GM12891 (cell line): ENCODE measurements around the gene RNF130.

Experiments used
- PAX5 ChIP-seq: IDR thresholded peaks from 2 replicates; pipeline ENCODE4 v1.6.1; 2011; ENCODE audit warnings: low read length, moderate library complexity, mild to moderate bottlenecking; ENCODE audit not compliant: insufficient read depth, severe bottlenecking
- POLR2A ChIP-seq: IDR thresholded peaks from 2 replicates; pipeline ENCODE4 v1.6.1; 2011; ENCODE audit warnings: low read depth, low read length, control low read depth
- POLR2AphosphoS5 ChIP-seq: IDR thresholded peaks from 2 replicates; pipeline ENCODE4 v1.6.1; 2011; ENCODE audit warnings: low read depth, low read length, control low read depth

GRCh38 chr5:179991106-179991505 lies 80.5 kb downstream of the RNF130 start:
- no peak for TF ChIP-seq POLR2A
- no peak for TF ChIP-seq POLR2AphosphoS5
- no peak for TF ChIP-seq PAX5
